DOHH2 (cell line): ENCODE measurements around the gene NLK.
"Not testable (repeated sequence)": the region's sequence is repeated elsewhere in the genome, so short reads cannot be mapped to it uniquely, and the experiment has no call there.

ENCODE experiments used
- H3F3A ChIP-seq: fragments of 200-600 bp; sonication (generic), shearing (Covaris generic); 2 replicates; pipeline ENCODE4 v1.6.0; 2016; ENCODE audit warnings: antibody characterized with exemption, mild to moderate bottlenecking; ENCODE audit not compliant: control insufficient read depth, insufficient read depth
- H3K27ac ChIP-seq: fragments of 200-600 bp; sonication (generic); 2 replicates; pipeline ENCODE4 v1.5.1; 2014; ENCODE audit warnings: low read depth, mild to moderate bottlenecking, low read length, moderate library complexity
- H3K27me3 ChIP-seq: fragments of 200-600 bp; sonication (generic); 2 replicates; pipeline ENCODE4 v1.6.1; 2014; ENCODE audit warnings: mild to moderate bottlenecking, low read length, mixed read lengths; ENCODE audit not compliant: control insufficient read depth
- H3K36me3 ChIP-seq: fragments of 200-600 bp; sonication (generic); 2 replicates; pipeline ENCODE4 v1.6.1; 2014; ENCODE audit warnings: mild to moderate bottlenecking, low read length, moderate library complexity, mixed read lengths; ENCODE audit not compliant: control insufficient read depth
- H3K4me1 ChIP-seq: fragments of 200-600 bp; sonication (generic); 2 replicates; pipeline ENCODE4 v1.6.1; 2014; ENCODE audit warnings: mild to moderate bottlenecking, low read length, mixed read lengths; ENCODE audit not compliant: control insufficient read depth
- H3K4me2 ChIP-seq: fragments of 200-600 bp; sonication (generic); 2 replicates; pipeline ENCODE4 v1.6.0; 2014; ENCODE audit warnings: mild to moderate bottlenecking, low read length, moderate library complexity
- H3K4me3 ChIP-seq: fragments of 200-600 bp; sonication (generic); 2 replicates; pipeline ENCODE4 v1.5.1; 2014; ENCODE audit warnings: mild to moderate bottlenecking, low read length, mixed read lengths
- H3K79me2 ChIP-seq: fragments of 200-600 bp; sonication (generic); 2 replicates; pipeline ENCODE4 v1.6.1; 2014; ENCODE audit warnings: mild to moderate bottlenecking, low read length, mixed read lengths; ENCODE audit not compliant: control insufficient read depth
- H3K9me2 ChIP-seq: fragments of 200-600 bp; sonication (generic); replicated peaks from 2 replicates; pipeline ENCODE4 v1.6.1; 2014; ENCODE audit warnings: mild to moderate bottlenecking, low read length, mixed read lengths; ENCODE audit not compliant: control insufficient read depth
- H3K9me3 ChIP-seq: fragments of 200-600 bp; sonication (generic); 2 replicates; pipeline ENCODE4 v1.6.1; 2014; ENCODE audit warnings: antibody characterized with exemption, low read length, mixed read lengths; ENCODE audit not compliant: control insufficient read depth, insufficient read depth
- H4K20me1 ChIP-seq: fragments of 200-600 bp; sonication (generic); 2 replicates; pipeline ENCODE4 v1.6.0; 2014; ENCODE audit warnings: low read depth, mild to moderate bottlenecking, antibody characterized with exemption, low read length, moderate library complexity; ENCODE audit not compliant: control insufficient read depth, insufficient read depth
- EZH2phosphoT487 ChIP-seq: fragments of 200-600 bp; sonication (generic); IDR thresholded peaks from 2 replicates; pipeline ENCODE4 v1.6.1; 2017; ENCODE audit warnings: borderline replicate concordance, mild to moderate bottlenecking, antibody characterized with exemption, low read length, moderate library complexity, mixed read lengths
- TF ChIP-seq, protein P1 (sequence below): fragments of 200-600 bp; sonication (generic); IDR thresholded peaks from one replicate; pipeline ENCODE4 v1.5.1; 2014; ENCODE audit warnings: antibody characterized with exemption, mild to moderate bottlenecking, low read depth, low read length; ENCODE audit not compliant: poor library complexity, severe bottlenecking

The NLK gene

DNA sequence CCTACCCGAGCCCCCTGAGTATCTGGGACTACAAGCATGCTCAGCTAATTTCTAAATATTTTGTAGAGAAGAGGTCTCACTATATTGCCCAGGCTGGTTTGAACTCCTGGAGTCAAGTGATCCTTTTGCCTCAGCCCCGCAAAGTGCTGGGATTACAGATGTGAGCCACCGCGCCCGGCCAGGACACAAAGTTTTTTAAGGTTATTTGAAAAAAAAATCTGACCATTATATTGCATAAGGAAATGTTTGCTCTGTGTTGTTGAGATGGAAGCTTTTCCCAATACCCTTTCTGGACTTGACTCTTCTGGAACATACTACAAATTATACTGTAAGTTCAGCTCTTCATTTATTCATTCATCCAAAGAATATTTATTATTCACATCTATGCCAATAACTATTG, 143.2 kb downstream of the NLK start:
- Histone ChIP-seq H3K4me2 (no peak overlapping the region), H3K27me3 (no peaks in the 10 kb centered on the region), H3K9me2 (no peaks in the 10 kb centered on the region), H3K4me1 (no peaks in the 10 kb centered on the region), H4K20me1 (no peaks in the 10 kb centered on the region), H3K4me3 (no peak overlapping the region), H3K27ac (no peak overlapping the region), H3K9me3 (no peaks in the 10 kb centered on the region), H3K79me2 (no peaks in the 10 kb centered on the region), H3F3A (no peaks in the 10 kb centered on the region), H3K36me3 (peaks cover 30% of the 10 kb centered on the region)
- TF ChIP-seq, protein P1, sequence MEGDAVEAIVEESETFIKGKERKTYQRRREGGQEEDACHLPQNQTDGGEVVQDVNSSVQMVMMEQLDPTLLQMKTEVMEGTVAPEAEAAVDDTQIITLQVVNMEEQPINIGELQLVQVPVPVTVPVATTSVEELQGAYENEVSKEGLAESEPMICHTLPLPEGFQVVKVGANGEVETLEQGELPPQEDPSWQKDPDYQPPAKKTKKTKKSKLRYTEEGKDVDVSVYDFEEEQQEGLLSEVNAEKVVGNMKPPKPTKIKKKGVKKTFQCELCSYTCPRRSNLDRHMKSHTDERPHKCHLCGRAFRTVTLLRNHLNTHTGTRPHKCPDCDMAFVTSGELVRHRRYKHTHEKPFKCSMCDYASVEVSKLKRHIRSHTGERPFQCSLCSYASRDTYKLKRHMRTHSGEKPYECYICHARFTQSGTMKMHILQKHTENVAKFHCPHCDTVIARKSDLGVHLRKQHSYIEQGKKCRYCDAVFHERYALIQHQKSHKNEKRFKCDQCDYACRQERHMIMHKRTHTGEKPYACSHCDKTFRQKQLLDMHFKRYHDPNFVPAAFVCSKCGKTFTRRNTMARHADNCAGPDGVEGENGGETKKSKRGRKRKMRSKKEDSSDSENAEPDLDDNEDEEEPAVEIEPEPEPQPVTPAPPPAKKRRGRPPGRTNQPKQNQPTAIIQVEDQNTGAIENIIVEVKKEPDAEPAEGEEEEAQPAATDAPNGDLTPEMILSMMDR = no peak
- TF ChIP-seq EZH2phosphoT487 = no peak

DNA sequence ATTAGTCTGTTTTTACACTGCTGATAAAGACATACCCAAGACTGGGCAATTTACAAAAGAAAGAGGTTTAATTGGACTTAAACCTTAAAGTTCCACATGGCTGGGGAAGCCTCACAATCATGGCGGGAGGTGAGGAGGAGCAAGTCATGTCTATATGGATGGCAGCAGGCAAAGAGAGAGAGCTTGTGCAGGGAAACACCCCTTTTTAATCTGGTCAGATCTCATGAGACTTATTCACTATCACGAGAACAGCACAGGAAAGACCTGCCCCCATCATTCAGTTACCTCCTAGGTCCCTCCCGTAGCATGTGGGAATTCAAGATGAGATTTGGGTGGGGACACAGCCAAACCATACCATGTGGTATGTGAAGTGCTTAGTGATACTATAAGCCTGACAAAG, 144.0 kb downstream of the NLK start:
- H3K79me2 ChIP-seq, H3K27ac ChIP-seq: not testable (repeated sequence)
- peaks cover 35% of the 10 kb centered on the region for H3K36me3 ChIP-seq

DNA sequence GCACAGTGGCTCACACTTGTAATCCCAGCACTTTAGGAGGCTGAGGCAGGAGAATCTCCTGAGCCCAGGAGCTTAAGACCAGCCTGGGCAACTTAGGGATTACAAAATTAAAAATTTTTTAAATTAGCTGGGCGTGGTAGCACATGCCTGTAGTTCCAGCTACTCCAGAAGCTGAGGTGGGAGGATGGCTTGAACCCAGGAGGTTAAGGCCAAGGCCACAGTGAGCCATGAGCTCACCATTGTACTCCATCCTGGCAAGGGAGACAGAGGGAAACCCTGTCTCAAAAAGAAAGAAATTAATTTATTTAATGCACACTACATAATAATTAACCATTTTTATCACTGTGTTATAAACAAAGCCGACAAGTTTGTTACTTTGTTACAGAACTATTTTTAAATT, 145.5 kb downstream of the NLK start:
- Histone ChIP-seq H3K36me3 (peaks cover 36% of the 10 kb centered on the region), H3K27me3 (no peaks in the 10 kb centered on the region), H3K27ac (no peak overlapping the region), H3K79me2 (no peaks in the 10 kb centered on the region), H3K9me2 (no peaks in the 10 kb centered on the region), H3K4me2 (no peak overlapping the region), H3K9me3 (no peaks in the 10 kb centered on the region), H3K4me3 (no peak overlapping the region), H4K20me1 (no peaks in the 10 kb centered on the region), H3K4me1 (no peaks in the 10 kb centered on the region), H3F3A (no peaks in the 10 kb centered on the region)
- TF ChIP-seq EZH2phosphoT487 = no peak
- TF ChIP-seq, protein P1 = no peak

More for the DNA sequence above, 144.0 kb downstream of the NLK start:
- H3F3A ChIP-seq, H3K9me2 ChIP-seq, H4K20me1 ChIP-seq, H3K27me3 ChIP-seq, H3K4me1 ChIP-seq, H3K4me3 ChIP-seq, H3K9me3 ChIP-seq, H3K4me2 ChIP-seq: not testable (repeated sequence)

DNA sequence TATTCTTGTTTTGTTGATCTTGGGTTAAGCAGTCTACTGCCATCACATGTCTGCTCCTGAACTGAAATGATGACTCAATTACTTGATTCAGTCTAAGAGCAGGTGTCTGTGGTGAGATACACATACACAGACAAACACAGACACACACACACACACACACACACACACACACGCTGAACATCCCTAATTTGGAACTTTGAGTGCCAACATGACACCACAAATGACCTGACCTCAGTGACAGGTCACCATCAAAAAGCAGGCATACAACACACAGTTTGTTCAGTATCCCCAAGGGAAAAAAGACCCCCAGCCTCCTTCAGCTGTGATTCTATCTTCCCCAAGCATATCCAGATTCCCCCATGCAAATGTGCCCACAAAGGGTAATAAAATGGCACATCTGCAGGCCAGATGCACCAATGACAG, 146.4 kb downstream of the NLK start:
- H3K9me3 ChIP-seq = no peaks in the 10 kb centered on the region
- no peaks in the 10 kb centered on the region for H3K9me2 ChIP-seq
- no peaks in the 10 kb centered on the region for H3F3A ChIP-seq
- TF ChIP-seq, protein P1 = no peak
- TF ChIP-seq EZH2phosphoT487 = no peak
- H3K27ac ChIP-seq = no peak overlapping the region
- no peak overlapping the region for H3K4me2 ChIP-seq
- H3K4me1 ChIP-seq = no peaks in the 10 kb centered on the region
- no peaks in the 10 kb centered on the region for H3K27me3 ChIP-seq
- no peaks in the 10 kb centered on the region for H3K79me2 ChIP-seq
- no peak overlapping the region for H3K4me3 ChIP-seq
- H4K20me1 ChIP-seq = no peaks in the 10 kb centered on the region
- peaks cover 41% of the 10 kb centered on the region for H3K36me3 ChIP-seq
